Sigmoid colon (tissue), 7 donors: ENCODE data around the gene NTMT1. TPM values are rescaled to one million over a fixed set of nuclear protein-coding genes. Genes with fewer than 3 reads are reported as not detected.

Experiments
- DNase-seq: peaks from one replicate; pipeline ENCODE4 v3.0.0-alpha.2; 2019
- H3K27ac ChIP-seq, 4 donors: fragments of 200-600 bp; sonication (generic); one replicate each; pipeline ENCODE4 v1.5.1; 2016 to 2019; ENCODE audit warnings: mild to moderate bottlenecking in 1 of 4
- H3K27me3 ChIP-seq, 3 donors: fragments of 200-600 bp; sonication (generic); one replicate each; pipeline ENCODE4 v1.5.1; 2019; ENCODE audit warnings: mild to moderate bottlenecking in 1 of 3
- H3K36me3 ChIP-seq, 4 donors: fragments of 200-600 bp; sonication (generic); one replicate each; pipeline ENCODE4 v1.5.1; 2016 to 2019
- H3K4me1 ChIP-seq, 4 donors: fragments of 200-600 bp; sonication (generic); one replicate each; pipeline ENCODE4 v1.5.1; 2017 to 2019
- H3K4me3 ChIP-seq, 4 donors: fragments of 200-600 bp; sonication (generic); one replicate each; pipeline ENCODE4 v1.5.1; 2017 to 2019; ENCODE audit warnings: mild to moderate bottlenecking in 2 of 4, moderate library complexity in 1 of 4
- H3K9me3 ChIP-seq, 4 donors: fragments of 200-600 bp in 3 of 4; sonication (generic) in 3 of 4; one replicate each; pipeline versions ENCODE4 v1.5.1 to v1.6.1; 2013 to 2019
- CTCF ChIP-seq, 4 experiments: fragments of 450-650 bp in 3 of 4; fragments of 200-600 bp in 1 of 4; IDR thresholded peaks; one replicate each; pipeline ENCODE4 v1.5.1; 2016 to 2019; ENCODE audit warnings: antibody characterized with exemption in 4 of 4, mild to moderate bottlenecking in 3 of 4, moderate library complexity in 2 of 4
- EP300 ChIP-seq, 4 donors: sonication (generic); formaldehyde crosslinking; IDR thresholded peaks; one replicate each; pipeline ENCODE4 v1.6.1; 2017; ENCODE audit warnings: antibody characterized with exemption in 4 of 4
- POLR2A ChIP-seq, 2 donors: fragments of 450-650 bp; IDR thresholded peaks; one replicate each; pipeline ENCODE4 v1.6.1; 2016; ENCODE audit warnings: antibody characterized with exemption in 2 of 2, mild to moderate bottlenecking in 2 of 2, moderate library complexity in 2 of 2
- POLR2AphosphoS5 ChIP-seq, 4 donors: sonication (generic); formaldehyde crosslinking; IDR thresholded peaks; one replicate each; pipeline ENCODE4 v1.6.1; 2017; ENCODE audit warnings: antibody characterized with exemption in 4 of 4
- WGBS, 2 donors: extraction: QIAGEN DNeasy Blood & Tissue Kit; methylation state at CpG; one replicate each; pipeline ENCODE4 v1.1.7; 2013; 5-methylcytosine and 5-hydroxymethylcytosine counted together
- intact Hi-C: fragments of 100-400 bp; cut with DNase I; formaldehyde crosslinking; loops from one replicate; pipeline ENCODE4 v1.15.1; 2023
- polyA plus RNA-seq, 3 donors: library from polyadenylated mRNA; stranded (reverse); fragments of 200-250 nt; gene quantifications; one replicate each; pipeline ENCODE4 v1.2.3, GENCODE V29; 2013
- total RNA-seq, 4 donors: library from RNA; depleted of rRNA; stranded (reverse); fragments of >200 nt; gene quantifications; one replicate each; pipeline ENCODE4 v1.1.0, GENCODE V29; 2016
- donor health status: healthy with polysubstance abuse.
- donor health status: Bipolar disorder and iron deficiency.
- donor health status: healthy.

The NTMT1 gene
- total and polyA plus RNA-seq, 7 donors: 5.8 to 49.3 (median 22.5) TPM

- Histone ChIP-seq H3K27me3 (no peaks in the 10 kb centered on the region), H3K36me3 (no peaks in the 10 kb centered on the region), H3K9me3 (no peaks in the 10 kb centered on the region), H3K27ac (no peak overlapping the region), H3K4me3 (no peak overlapping the region), H3K4me1 (peaks cover 0 to 27% (median 15%) of the 10 kb centered on the region in 4 donors)
- no peak for DNase-seq
- 38 to 74% methylated on average over 12 of the region's 12 CpGs for WGBS, 2 donors
- TF ChIP-seq CTCF (IDR thresholded peaks at IDR 0.05) (no peak), POLR2AphosphoS5 (IDR thresholded peaks at IDR 0.05) (no peak), EP300 (IDR thresholded peaks at IDR 0.05) (no peak), POLR2A (IDR thresholded peaks at IDR 0.05) (no peak)
- intact Hi-C loops: no loop called here
These were observed 21.8 kb upstream of the NTMT1 start for GRCh38 chr9:129604056-129604765.

GRCh38 chr9:129604766-129605163, 21.2 kb upstream of the NTMT1 start:
- H3K27me3 ChIP-seq: no peaks in the 10 kb centered on the region
- no peaks in the 10 kb centered on the region for H3K9me3 ChIP-seq
- intact Hi-C loops: loop anchor here (5.0 kb wide), 1 partner anchor 32 kb away; no protein-coding TSS in a partner anchor
- H3K4me3 ChIP-seq: no peak overlapping the region
- no peaks in the 10 kb centered on the region for H3K36me3 ChIP-seq
- no peak for TF ChIP-seq POLR2A (IDR thresholded peaks at IDR 0.05)
- no peak for DNase-seq
- WGBS, 2 donors: 37 to 54% methylated on average over 8 of the region's 8 CpGs
- no peak overlapping the region for H3K27ac ChIP-seq
- H3K4me1 ChIP-seq: peaks cover 0 to 33% (median 20%) of the 10 kb centered on the region in 4 donors

GRCh38 chr9:129606161-129607026, 19.6 kb upstream of the NTMT1 start:
- Histone ChIP-seq H3K36me3 (no peaks in the 10 kb centered on the region), H3K4me3 (no peak overlapping the region), H3K27ac (peak overlapping the region; percentile 88 to 92 (median 90)), H3K9me3 (no peaks in the 10 kb centered on the region), H3K4me1 (peaks cover 0 to 48% (median 34%) of the 10 kb centered on the region in 4 donors), H3K27me3 (no peaks in the 10 kb centered on the region)
- TF ChIP-seq POLR2AphosphoS5 (IDR thresholded peaks at IDR 0.05) (no peak), POLR2A (IDR thresholded peaks at IDR 0.05) (no peak), EP300 (IDR thresholded peaks at IDR 0.05) (no peak), CTCF (IDR thresholded peaks at IDR 0.05) (no peak)
- DNase-seq: no peak
- intact Hi-C loops: loop anchor here (5.0 kb wide), 1 partner anchor 34 kb away; no protein-coding TSS in a partner anchor
- 76 to 78% methylated on average over 15 of the region's 15 CpGs for WGBS, 2 donors

- Histone ChIP-seq H3K4me3 (no peak overlapping the region), H3K4me1 (peaks cover 0 to 48% (median 35%) of the 10 kb centered on the region in 4 donors), H3K36me3 (no peaks in the 10 kb centered on the region), H3K9me3 (no peaks in the 10 kb centered on the region), H3K27ac (peak overlapping the region; percentile 88 to 92 (median 90)), H3K27me3 (no peaks in the 10 kb centered on the region)
- no peak for DNase-seq
- TF ChIP-seq POLR2AphosphoS5 (IDR thresholded peaks at IDR 0.05) (no peak), EP300 (IDR thresholded peaks at IDR 0.05) (no peak), POLR2A (IDR thresholded peaks at IDR 0.05) (no peak), CTCF (IDR thresholded peaks at IDR 0.05) (no peak)
- intact Hi-C loops: loop anchor here (5.0 kb wide), 1 partner anchor 35 kb away; no protein-coding TSS in a partner anchor
- WGBS, 2 donors: 70 to 74% methylated on average over 6 of the region's 6 CpGs
These were observed 19.0 kb upstream of the NTMT1 start for GRCh38 chr9:129607027-129607387.
